CD14-positive monocyte (primary cell): ENCODE data around the gene DCLK2. TPM values are rescaled to one million over a fixed set of nuclear protein-coding genes. Genes with fewer than 3 reads are reported as not detected.

ENCODE experiments used
- DNase-seq, 3 donors: peaks; one replicate each; pipeline ENCODE4 v3.0.0-alpha.2; 2011 to 2022
- H2AFZ ChIP-seq: 2 replicates; pipeline ENCODE4 v1.6.0; 2012; ENCODE audit warnings: mild to moderate bottlenecking, low read depth, low read length, inconsistent platforms; ENCODE audit not compliant: insufficient read depth, poor library complexity, severe bottlenecking
- H3K27ac ChIP-seq, 2 donors: 1 replicate in 1 of 2; 2 replicates in 1 of 2; pipeline ENCODE4 v1.5.1; 2012 to 2013; ENCODE audit warnings: low read length in 2 of 2, control low read depth in 1 of 2, inconsistent platforms in 1 of 2, low read depth in 1 of 2, mild to moderate bottlenecking in 1 of 2
- H3K27me3 ChIP-seq, 2 donors: one replicate each; pipeline versions ENCODE4 v1.6.0 to v1.6.1; 2011 to 2013; ENCODE audit warnings: low read length in 2 of 2; ENCODE audit not compliant: control insufficient read depth in 2 of 2, insufficient read depth in 2 of 2
- H3K36me3 ChIP-seq, 2 donors: replicated peaks in 1 of 2; 1 replicate in 1 of 2; 2 replicates in 1 of 2; pipeline versions ENCODE4 v1.5.1 to v1.6.1; 2012 to 2013; ENCODE audit warnings: low read length in 2 of 2, control low read depth in 1 of 2, inconsistent platforms in 1 of 2, mild to moderate bottlenecking in 1 of 2; ENCODE audit not compliant: insufficient read depth in 2 of 2, control insufficient read depth in 1 of 2
- H3K4me1 ChIP-seq, 2 donors: 1 replicate in 1 of 2; 2 replicates in 1 of 2; pipeline versions ENCODE4 v1.5.1 to v1.6.1; 2012 to 2013; ENCODE audit warnings: low read length in 2 of 2, control low read depth in 1 of 2, inconsistent platforms in 1 of 2, mild to moderate bottlenecking in 1 of 2, moderate library complexity in 1 of 2; ENCODE audit not compliant: insufficient read depth in 2 of 2, control insufficient read depth in 1 of 2
- H3K4me2 ChIP-seq: replicated peaks from 2 replicates; pipeline ENCODE3; 2012; ENCODE audit warnings: low read length, moderate library complexity, mild to moderate bottlenecking; ENCODE audit not compliant: poor library complexity, severe bottlenecking; ENCODE audit errors: extremely low read depth
- H3K4me3 ChIP-seq, 3 experiments: fragments of 200-600 bp in 1 of 3; sonication (generic) in 1 of 3; replicated peaks in 1 of 3; 1 replicate in 2 of 3; 2 replicates in 1 of 3; pipeline ENCODE4 v1.5.1; 2011 to 2013; ENCODE audit warnings: low read length in 3 of 3, mild to moderate bottlenecking in 3 of 3, control low read depth in 2 of 3, low read depth in 2 of 3, inconsistent platforms in 1 of 3, moderate library complexity in 1 of 3
- H3K79me2 ChIP-seq: 2 replicates; pipeline ENCODE4 v1.6.0; 2012; ENCODE audit warnings: mild to moderate bottlenecking, control low read depth, inconsistent platforms, low read length, moderate library complexity; ENCODE audit not compliant: insufficient read depth
- H3K9ac ChIP-seq: 2 replicates; pipeline ENCODE4 v1.6.0; 2017; ENCODE audit warnings: low read length, mild to moderate bottlenecking; ENCODE audit not compliant: insufficient read depth, poor library complexity, severe bottlenecking
- H3K9me3 ChIP-seq, 2 donors: replicated peaks in 1 of 2; 1 replicate in 1 of 2; 2 replicates in 1 of 2; pipeline versions ENCODE4 v1.5.1 to v1.6.1; 2012 to 2013; ENCODE audit warnings: low read length in 2 of 2, control low read depth in 1 of 2; ENCODE audit not compliant: control insufficient read depth in 1 of 2, insufficient read depth in 1 of 2
- H4K20me1 ChIP-seq: 2 replicates; pipeline ENCODE4 v1.6.0; 2012; ENCODE audit warnings: mild to moderate bottlenecking, low read length, control low read depth, moderate library complexity; ENCODE audit not compliant: insufficient read depth
- H3K27ac Mint-ChIP-seq, 7 donors: one replicate each; pipeline ENCODE4 v1.8.0; 2020; ENCODE audit warnings: mild to moderate bottlenecking in 7 of 7, mixed read lengths in 7 of 7, moderate library complexity in 6 of 7, inconsistent platforms in 2 of 7
- H3K27me3 Mint-ChIP-seq, 3 donors: one replicate each; pipeline ENCODE4 v1.8.0; 2021 to 2022; ENCODE audit warnings: low read depth in 3 of 3, mild to moderate bottlenecking in 3 of 3, mixed read lengths in 3 of 3, moderate library complexity in 3 of 3, inconsistent platforms in 1 of 3
- H3K36me3 Mint-ChIP-seq, 2 donors: one replicate each; pipeline ENCODE4 v1.8.0; 2020; ENCODE audit warnings: mixed read lengths in 2 of 2, inconsistent platforms in 1 of 2, mild to moderate bottlenecking in 1 of 2
- H3K4me1 Mint-ChIP-seq: one replicate; pipeline ENCODE4 v1.8.0; 2020; ENCODE audit warnings: mild to moderate bottlenecking, mixed read lengths
- H3K4me3 Mint-ChIP-seq, 2 donors: one replicate each; pipeline ENCODE4 v1.8.0; 2020; ENCODE audit warnings: mild to moderate bottlenecking in 2 of 2, mixed read lengths in 2 of 2, moderate library complexity in 1 of 2
- H3K9me3 Mint-ChIP-seq, 7 donors: one replicate each; pipeline ENCODE4 v1.8.0; 2020 to 2022; ENCODE audit warnings: mixed read lengths in 7 of 7, mild to moderate bottlenecking in 6 of 7, moderate library complexity in 6 of 7, inconsistent platforms in 2 of 7
- CTCF ChIP-seq: fragments of 200-600 bp; IDR thresholded peaks from one replicate; pipeline ENCODE4 v1.8.0; 2022; ENCODE audit warnings: antibody characterized with exemption, mild to moderate bottlenecking
- WGBS: methylation state at CpG from one replicate; pipeline ENCODE4 v1.1.5; 2013; ENCODE audit warnings: missing lambda C conversion rate; ENCODE audit not compliant: insufficient coverage; 5-methylcytosine and 5-hydroxymethylcytosine counted together
- intact Hi-C, 2 donors: fragments of 100-400 bp; cut with micrococcal nuclease; formaldehyde crosslinking; loops; one replicate each; pipeline versions ENCODE4 v1.15.0 to v1.15.1; 2023
- polyA plus RNA-seq, 3 donors: library from polyadenylated mRNA; depleted of rRNA in 1 of 3; unstranded in 2 of 3; stranded (reverse) in 1 of 3; fragments of 300-500 nt in 2 of 3; fragments of >200 nt in 1 of 3; fragmentation: Illumina TruSeq in 2 of 3; gene quantifications; 1 replicate in 2 of 3; 2 replicates in 1 of 3; pipeline ENCODE4 v1.2.3, GENCODE V29; 2012 to 2021

The DCLK2 gene
- polyA plus RNA-seq, 3 donors, result 0.13 TPM; not detected in 2

GRCh38 chr4:150070464-150071170, 7.6 kb upstream of the DCLK2 start:
- Mint-ChIP-seq H3K9me3 (peaks cover 0 to 2% (median 0%) of the 10 kb centered on the region in 7 donors), H3K4me1 (peaks cover 17% of the 10 kb centered on the region), H3K36me3 (no peaks in the 10 kb centered on the region), H3K27me3 (peaks cover 2 to 5% (median 2%) of the 10 kb centered on the region in 3 donors), H3K27ac (no peak overlapping the region), H3K4me3 (no peak overlapping the region)
- no peak overlapping the region for H3K4me3 ChIP-seq
- no CpG with 5 or more reads among the region's 4 CpGs for WGBS
- H3K9ac ChIP-seq, result no peak overlapping the region
- H3K9me3 ChIP-seq, result no peaks in the 10 kb centered on the region
- intact Hi-C loops, result no loop called here
- H2AFZ ChIP-seq, result no peak overlapping the region
- no peaks in the 10 kb centered on the region for H3K36me3 ChIP-seq
- no peak overlapping the region for H3K4me2 ChIP-seq
- H3K27me3 ChIP-seq, result no peaks in the 10 kb centered on the region
- no peaks in the 10 kb centered on the region for H3K79me2 ChIP-seq
- no peaks in the 10 kb centered on the region for H4K20me1 ChIP-seq
- no peak for DNase-seq
- TF ChIP-seq CTCF, result no peak
- H3K4me1 ChIP-seq, result peaks cover 0 to 3% of the 10 kb centered on the region in 2 donors
- no peak overlapping the region for H3K27ac ChIP-seq

- no peak overlapping the region for H3K27ac ChIP-seq
- peaks cover 6 to 17% (median 6%) of the 10 kb centered on the region in 3 donors for H3K27me3 Mint-ChIP-seq
- H3K36me3 Mint-ChIP-seq, result no peaks in the 10 kb centered on the region
- H2AFZ ChIP-seq, result no peak overlapping the region
- no peak overlapping the region for H3K4me3 ChIP-seq
- no peak overlapping the region for H3K4me2 ChIP-seq
- no peaks in the 10 kb centered on the region for H3K9me3 ChIP-seq
- H3K36me3 ChIP-seq, result no peaks in the 10 kb centered on the region
- no peak for DNase-seq
- no peak overlapping the region for H3K27ac Mint-ChIP-seq
- H4K20me1 ChIP-seq, result no peaks in the 10 kb centered on the region
- no peaks in the 10 kb centered on the region for H3K79me2 ChIP-seq
- H3K4me3 Mint-ChIP-seq, result no peak overlapping the region
- H3K9ac ChIP-seq, result no peak overlapping the region
- H3K4me1 ChIP-seq, result peaks cover under 1 to 3% of the 10 kb centered on the region in 2 donors
- no peak for TF ChIP-seq CTCF
- WGBS, result no CpG with 5 or more reads among the region's 4 CpGs
- H3K9me3 Mint-ChIP-seq, result peaks cover 0 to 2% (median 0%) of the 10 kb centered on the region in 7 donors
- intact Hi-C loops, result no loop called here
- H3K4me1 Mint-ChIP-seq, result peaks cover 19% of the 10 kb centered on the region
- peaks cover 6 to 12% of the 10 kb centered on the region in 2 donors for H3K27me3 ChIP-seq
Observed at GRCh38 chr4:150072471-150072870, 5.8 kb upstream of the DCLK2 start.
